Left colon (tissue), 2 donors: ENCODE results near the gene CITED1. TPM values are rescaled to one million over a fixed set of nuclear protein-coding genes. Genes with fewer than 3 reads are reported as not detected.
"Not testable (repeated sequence)": the region's sequence is repeated elsewhere in the genome, so short reads cannot be mapped to it uniquely, and the experiment has no call there.

Experiments
- ATAC-seq: fragments of 200-7000 bp; cut with Tn5 transposase; one replicate; pipeline ENCODE4 v1.9.1; 2020; ENCODE audit warnings: mild to moderate bottlenecking, moderate library complexity
- DNase-seq, 2 donors: peaks; one replicate each; pipeline ENCODE4 v3.0.0-alpha.2; 2020
- intact Hi-C, 2 donors: fragments of 100-400 bp; cut with DNase I in 1 of 2; cut with micrococcal nuclease in 1 of 2; formaldehyde crosslinking; loops; one replicate each; pipeline versions ENCODE4 v1.11.2 to v1.14.0; 2022; cut with DNase I, micrococcal nuclease
- long read RNA-seq: library from polyadenylated mRNA; unstranded; transcript quantifications from one replicate; pipeline ENCODE4 v2.0.0, GENCODE V29; 2021
- total RNA-seq, 2 donors: library from RNA; stranded (reverse); fragmentation: NEBNext Ultra II Directional; extraction: Animal tissue kit (Norgen Biotek cat#: 25700); gene quantifications; one replicate each; pipeline ENCODE4 v1.2.1, GENCODE V29; 2021
- donor health status: DM: no; HTN: no; CAD: no.
- donor health status: DM: yes; HTN: yes; CAD: no.

Gene CITED1, protein sequence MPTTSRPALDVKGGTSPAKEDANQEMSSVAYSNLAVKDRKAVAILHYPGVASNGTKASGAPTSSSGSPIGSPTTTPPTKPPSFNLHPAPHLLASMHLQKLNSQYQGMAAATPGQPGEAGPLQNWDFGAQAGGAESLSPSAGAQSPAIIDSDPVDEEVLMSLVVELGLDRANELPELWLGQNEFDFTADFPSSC
- 1 to 10 TPM in 1 of 2 donors, under 1 TPM in 1; 0.67 to 1.0 TPM for total RNA-seq
- long read RNA-seq, result 0 reads

DNA sequence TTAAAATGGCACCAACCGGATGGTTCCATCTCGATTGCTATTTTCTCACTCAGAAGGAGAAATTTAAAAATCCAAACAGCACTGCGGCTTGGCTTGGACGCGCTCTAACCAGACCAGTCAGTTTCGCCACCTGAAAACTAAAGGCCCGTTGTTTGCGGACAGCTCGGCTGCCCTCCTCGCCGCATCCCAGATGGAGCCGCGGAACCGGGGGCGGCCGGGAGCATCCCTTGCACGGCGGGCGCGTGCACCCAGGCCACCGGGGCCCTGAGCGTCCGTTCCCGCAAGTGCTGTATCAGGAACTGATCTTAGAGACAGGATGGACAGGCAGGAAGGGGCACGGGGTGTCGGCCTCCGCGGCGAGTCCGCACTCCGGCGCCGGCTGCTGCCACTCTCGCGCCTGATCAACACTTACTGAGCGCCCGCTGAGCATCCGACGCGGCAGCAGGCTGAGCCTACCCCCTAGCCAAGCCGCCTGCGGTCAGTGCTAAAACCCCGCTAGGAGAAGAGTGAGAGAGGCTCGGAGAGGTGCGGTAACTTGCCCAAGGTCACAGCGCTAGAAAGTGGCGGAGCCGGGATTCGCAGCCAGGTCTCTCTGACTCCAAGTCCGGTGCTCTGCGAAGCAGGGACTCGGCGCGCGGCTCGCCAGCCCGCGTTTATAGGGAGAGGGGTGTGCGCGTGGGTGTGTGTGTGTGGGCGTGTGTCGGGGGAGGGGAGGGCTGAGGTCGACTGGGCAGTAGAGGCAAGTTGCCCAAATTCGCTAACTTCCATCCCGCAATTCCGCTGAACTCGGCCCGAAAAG, at the start of gene CITED1:
CITED1 (minus strand) TSS at position 629 of the 799 bp plus-strand sequence. CDS start 3,045 bp downstream, outside the sequence.
- no peak for DNase-seq
- ATAC-seq, result no peak
- intact Hi-C loops, result no loop called here

DNA sequence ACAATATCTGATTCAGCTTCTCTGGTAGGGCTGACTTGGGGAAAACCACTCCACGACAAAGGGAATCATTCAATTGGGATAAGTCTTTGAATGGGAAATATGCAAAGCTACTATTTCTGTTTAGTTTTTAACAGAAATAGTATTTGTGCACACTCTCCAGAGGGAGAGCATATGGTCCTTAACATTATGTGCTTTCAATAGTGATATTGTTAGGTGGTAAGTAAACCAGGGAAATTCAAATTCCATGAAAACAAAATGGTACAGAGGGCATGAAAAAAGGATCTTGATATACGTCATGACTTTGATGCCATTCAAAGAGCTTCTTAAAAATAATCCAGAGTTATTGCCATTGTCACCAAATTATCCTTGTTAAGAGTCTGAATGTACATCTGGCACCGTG, 47.1 kb upstream of the CITED1 start:
- intact Hi-C loops, result no loop called here
- no peak for ATAC-seq
- DNase-seq, result no peak

DNA sequence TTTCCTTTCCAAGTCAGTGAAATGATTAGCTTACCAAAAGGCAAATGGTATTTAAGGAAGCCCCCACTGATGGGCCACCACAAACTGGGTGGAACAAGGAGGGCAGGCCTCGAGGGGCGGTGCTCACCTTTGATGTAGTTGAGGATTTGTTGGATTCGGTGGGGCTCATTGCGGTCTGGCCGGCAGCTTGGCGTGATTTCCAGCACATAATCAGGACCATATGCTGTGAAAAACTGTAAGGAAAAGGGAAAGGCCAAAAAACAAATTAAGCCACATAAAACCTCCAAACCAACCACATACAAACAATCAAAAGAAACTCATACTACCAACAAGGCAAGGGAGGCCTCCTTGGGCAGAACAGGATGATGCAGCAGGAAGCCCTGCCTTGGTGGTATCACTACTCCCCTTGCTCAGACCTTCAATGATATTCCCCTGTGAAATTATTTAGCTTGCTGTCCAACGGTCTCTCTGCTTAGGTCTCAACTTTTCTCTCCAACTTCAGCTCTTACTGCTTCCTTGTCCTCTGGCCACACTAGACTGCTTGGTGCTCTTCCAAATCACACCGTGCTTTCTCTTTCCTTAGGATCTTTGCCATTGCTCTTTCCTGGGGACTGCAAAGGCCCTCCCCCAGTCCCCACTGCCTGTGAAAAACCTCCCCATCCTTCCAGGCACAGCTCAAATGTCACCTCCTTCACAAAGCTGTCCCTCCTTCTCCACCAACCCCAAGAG, 46.1 kb upstream of the CITED1 start:
- DNase-seq (no peak), ATAC-seq (no peak)
- intact Hi-C loops, result no loop called here

DNA sequence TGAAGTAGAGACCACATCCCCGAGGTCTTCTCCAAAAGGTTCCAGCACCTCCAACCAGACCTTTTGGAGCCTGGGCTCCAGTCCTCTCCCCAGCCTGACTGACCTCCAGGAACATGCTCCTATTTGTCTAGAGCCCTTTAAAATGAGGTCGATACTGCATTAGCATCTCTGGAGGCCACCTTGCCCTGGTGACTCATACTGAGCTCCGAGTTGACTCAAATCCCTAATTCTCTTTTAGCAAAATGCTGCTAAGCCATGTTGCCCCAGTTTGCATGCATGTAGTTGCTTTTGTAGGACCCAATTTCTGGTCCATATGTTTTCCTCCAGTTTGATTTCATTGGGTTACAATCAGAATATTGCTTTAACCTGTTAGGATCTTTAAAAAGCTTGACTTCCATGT, 43.5 kb upstream of the CITED1 start:
- DNase-seq, result no peak

DNA sequence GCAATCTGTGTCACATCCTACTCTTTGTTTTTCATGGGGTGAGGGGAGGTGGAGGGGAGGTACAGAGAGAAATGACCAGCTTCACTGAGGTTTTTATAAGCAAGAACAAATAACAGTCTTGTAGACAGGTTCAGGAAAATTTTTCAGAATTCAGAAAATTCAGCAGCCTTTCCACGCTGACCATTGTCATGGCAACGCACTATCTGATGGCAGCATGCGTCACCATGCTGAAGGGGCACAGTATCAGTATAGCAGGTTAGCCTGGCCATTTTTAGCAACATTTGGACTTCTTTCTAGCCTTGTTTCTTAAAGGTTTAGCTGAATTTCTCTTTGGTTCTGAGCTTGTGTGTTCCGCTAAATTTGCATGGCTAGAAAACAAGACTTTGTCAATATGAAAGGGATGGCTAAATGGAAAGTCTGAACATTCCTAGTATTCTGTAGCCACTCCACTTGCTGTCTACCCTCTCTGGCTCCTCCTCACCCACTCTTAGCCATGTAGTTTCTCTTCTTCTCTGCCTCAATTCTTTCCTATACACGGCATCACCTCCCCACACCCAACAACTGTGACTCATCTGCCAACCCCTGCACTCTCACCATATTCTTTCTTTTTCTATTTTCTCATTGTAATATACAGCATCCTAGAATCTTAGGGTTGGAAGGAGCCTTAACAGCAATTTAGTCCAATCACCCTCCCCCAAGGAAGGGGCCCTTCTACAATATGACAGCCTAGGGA, 42.7 kb upstream of the CITED1 start:
- no peak for DNase-seq
- intact Hi-C loops, result no loop called here
- ATAC-seq, result no peak

More for the DNA sequence above, 43.5 kb upstream of the CITED1 start:
- no peak for ATAC-seq
- intact Hi-C loops, result no loop called here

DNA sequence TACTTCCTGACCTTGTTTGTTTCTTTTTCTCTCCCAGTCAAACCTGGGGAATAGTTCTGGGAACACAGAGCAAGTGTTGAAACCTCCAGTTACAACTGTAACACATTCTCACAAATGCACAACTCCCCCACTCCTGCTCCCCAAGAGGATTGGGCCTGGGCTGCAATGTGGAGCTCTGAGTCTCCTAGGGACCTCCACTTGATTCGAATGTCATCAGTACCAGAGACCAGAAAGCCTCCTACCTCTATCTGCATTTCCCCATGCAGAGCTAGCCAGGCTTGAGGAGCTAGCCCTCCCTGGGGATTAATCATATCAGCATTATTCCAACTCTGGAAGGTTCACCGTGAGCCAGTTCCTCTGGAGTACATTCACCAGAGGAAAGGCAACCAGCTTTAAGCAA, 41.7 kb upstream of the CITED1 start:
- ATAC-seq (no peak), DNase-seq (no peak)
- intact Hi-C loops, result no loop called here

DNA sequence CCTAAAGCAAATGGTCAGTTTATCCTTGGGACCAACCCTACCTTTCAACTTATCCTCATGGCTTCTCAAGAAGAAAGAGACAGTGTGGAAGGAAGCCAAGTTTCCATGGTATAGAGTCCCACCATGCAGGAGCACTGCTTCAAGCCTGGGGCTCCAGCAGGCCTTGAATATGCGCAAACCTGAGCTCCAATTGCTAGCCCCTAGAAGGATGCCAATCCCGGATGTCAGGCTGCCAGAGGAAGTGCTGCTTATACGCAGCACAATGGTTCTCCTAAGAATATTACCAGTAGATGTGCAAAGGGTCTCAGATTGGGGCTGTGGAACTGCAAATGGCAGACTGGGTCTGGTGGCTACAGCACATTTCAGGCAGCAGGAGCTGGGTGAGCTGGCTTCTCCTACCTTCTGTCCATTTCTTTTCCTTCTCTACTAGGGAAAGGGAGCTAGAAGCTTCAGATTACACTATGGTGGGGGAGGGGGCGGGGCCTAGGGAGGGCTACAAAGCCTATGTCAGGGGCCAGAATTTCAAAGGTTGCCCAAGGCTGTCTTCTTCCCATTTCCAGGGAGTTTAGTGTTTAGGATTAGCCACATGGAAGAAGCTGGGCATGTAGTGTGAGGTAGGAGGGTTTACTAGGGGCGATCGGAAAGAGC, 40.7 kb upstream of the CITED1 start:
- intact Hi-C loops, result no loop called here
- ATAC-seq, result no peak
- no peak for DNase-seq

DNA sequence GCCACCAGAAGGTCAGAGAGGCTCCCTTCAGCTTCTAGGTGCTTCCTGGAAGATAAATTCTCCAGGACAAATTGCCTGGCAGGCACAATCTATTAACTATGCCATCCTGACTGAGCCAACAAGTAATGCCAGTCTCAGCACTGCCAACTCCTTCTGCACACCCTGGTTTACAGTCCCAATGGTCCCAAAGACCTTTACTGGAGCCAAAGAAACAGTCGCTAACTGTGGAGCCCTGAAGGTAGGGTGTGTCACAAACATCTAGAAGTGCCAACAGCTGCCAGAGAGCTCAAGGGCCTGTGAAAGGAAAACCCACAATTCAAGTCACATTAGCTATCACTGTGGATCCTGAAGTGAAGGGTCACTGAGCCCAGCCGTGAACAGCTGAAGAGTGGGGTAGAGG, 34.9 kb upstream of the CITED1 start:
- intact Hi-C loops, result no loop called here
- DNase-seq, result no peak
- ATAC-seq, result peak; percentile 61

DNA sequence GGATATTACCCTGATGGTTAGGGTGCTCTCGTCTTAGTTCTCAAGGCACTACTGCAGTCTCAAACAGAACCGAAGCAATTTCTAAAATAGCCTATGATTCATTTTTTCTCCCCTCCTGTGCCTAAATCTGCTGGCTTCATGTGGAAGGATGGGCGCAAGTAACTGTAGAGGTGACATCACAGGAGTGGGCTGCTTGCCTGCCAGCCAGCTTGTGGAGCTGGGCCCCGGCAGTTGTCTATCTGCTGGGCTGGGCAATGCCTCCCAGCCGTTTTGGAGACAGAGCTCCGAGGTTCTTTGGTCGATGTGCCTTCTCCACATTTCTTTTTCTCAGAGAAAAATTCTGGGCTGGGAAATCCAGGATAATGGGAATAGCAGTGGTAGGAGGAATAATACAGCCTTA, 34.3 kb upstream of the CITED1 start:
- ATAC-seq (no peak), DNase-seq (no peak)
- intact Hi-C loops, result no loop called here

DNA sequence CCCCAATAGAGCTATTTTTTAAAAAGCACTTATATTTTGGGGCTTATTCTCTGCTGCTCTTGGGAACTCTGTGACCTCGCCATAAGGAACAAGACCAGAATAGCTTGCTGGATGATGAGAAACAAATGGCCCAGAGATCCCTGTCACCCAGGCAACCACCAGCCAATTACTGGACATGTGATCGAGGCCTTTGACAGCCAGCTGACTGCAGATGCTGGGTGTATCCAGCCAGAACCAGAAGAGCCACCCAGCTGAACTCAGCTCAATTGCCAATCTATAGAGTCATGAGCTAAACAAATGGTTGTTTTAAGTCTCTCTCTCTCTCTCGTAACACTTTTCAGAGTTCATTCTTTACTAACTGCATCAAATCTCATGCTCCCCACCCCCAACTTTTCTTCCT, 24.4 kb upstream of the CITED1 start:
- DNase-seq (no peak), ATAC-seq (no peak)
- intact Hi-C loops, result no loop called here

DNA sequence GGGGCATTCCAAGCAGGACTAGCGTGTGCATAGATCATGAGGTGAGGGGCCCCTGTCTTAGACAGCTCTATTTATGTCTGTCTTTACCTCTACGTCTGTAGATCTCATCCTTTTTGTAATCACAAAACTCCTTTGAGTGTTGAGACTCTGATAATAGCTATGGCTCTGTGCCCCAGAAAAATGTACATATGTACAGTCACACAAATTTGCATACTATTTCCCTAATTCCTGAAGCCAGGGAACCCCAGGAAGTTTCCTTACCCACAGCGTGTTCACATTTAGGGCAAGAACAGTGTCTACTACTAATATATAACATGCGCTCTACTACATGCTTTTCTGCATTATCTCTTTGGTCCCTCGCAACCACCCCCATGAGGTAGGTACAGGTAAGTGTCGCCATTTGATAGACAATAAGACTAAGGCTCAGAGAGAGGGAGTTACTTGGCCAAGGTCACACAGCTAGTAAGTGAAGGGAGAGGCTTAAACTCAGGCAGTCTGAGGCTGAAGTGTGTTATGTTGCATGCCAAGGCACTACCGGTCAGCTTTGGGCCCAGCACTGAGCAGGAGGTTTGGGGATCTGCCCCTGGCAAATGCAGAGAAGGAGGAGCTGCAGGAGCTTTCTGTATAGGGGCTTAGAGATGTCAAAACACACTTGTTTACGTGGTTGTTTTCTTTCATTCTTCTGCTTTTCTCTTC, 21.0 kb upstream of the CITED1 start:
- intact Hi-C loops, result no loop called here
- no peak for DNase-seq
- no peak for ATAC-seq

DNA sequence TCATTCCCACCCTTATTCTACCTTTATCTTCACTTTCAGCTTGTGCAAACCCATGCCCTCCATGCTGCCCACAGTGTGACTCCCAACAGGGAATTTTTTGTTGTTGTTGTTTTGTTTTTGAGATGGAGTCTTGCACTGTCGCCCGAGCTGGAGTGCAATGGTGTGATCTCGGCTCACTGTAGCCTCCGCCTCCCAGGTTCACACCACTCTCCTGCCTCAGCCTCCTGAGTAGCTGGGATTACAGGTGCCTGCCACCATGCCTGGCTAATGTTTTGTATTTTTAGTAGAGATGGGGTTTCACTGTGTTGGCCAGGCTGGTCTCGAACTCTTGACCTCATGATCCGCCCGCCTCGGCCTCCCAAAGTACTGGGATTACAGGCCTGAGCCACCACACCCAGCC, 13.9 kb upstream of the CITED1 start:
- DNase-seq, ATAC-seq, intact Hi-C loops: not testable (repeated sequence)

DNA sequence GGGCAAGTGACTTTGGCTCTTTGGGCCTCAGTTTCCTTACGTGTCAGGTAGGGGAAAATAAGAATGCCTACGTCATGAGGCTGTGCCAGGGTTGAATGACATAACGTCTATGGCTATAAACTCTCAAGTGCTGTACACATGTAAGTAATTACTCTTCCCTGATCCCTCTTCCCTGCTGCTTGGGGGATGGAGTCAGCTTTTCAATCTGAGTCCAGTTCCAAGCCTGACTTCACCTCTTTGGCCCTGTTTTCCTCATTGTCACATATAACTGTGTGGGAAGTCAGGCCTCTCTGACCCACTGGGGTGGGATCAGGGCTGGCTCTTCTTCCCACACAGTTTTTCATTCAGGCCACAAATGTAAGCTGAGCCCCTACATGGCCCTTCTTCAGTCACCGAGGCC, 11.4 kb upstream of the CITED1 start:
- ATAC-seq (peak; percentile 48), DNase-seq (no peak)
- intact Hi-C loops, result no loop called here

DNA sequence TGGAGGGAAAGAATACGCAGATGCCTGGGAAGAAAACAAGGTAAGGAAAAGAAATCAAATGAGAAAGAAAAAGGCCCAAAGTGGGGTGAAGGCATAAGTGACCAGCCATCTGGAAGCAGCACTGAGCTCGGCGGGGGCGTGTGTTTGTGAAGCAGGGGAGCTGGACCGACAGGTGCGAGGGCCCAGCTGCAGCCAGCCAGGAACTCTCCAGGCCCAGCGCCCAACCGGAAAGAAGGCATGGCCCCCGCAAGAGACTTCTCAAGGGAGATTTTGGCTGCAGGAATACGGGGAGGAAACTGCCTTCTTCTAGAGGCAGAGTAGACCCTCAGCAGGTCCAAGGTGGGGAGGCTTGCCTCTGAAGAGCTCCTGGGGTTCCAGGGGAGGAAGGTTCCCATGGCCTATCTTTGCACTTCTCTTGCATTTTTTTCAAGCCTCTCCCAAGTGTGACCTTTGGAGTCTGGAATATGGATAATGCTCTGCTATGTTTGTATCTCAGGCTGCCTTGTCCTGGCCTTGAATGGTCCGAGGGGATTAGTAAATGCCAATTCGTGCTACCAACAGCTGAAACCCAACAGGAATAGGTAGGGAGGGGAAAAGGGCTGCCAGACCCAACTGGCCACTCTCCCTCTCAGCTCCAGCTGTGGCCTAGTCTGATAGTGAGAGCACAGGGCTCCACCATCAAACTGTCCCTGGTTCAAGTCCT, 10.8 kb upstream of the CITED1 start:
- peak in 1 of 2 donors; percentile 28 for DNase-seq
- intact Hi-C loops, result no loop called here
- peak; percentile 87 for ATAC-seq

DNA sequence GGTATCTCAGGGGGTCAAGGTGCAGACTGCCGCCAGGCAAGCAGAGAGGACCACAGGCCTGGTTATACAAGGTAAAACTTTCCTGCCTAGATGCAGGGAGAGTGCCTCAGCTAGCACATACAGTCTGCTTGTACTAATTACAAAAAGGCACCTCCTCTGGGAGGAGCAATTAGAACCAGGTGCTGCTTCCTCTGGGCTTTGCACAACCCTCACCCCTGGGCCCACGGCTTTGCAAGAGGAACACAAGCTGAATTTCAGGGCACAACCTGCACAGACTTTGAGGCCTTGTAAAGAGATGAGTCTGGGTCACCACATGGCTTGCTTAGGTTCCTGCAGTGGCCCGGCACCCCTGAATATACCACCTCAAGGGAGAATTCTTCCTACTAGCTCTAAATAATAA, 9.2 kb upstream of the CITED1 start:
- ATAC-seq, result no peak
- intact Hi-C loops, result no loop called here
- DNase-seq, result no peak

DNA sequence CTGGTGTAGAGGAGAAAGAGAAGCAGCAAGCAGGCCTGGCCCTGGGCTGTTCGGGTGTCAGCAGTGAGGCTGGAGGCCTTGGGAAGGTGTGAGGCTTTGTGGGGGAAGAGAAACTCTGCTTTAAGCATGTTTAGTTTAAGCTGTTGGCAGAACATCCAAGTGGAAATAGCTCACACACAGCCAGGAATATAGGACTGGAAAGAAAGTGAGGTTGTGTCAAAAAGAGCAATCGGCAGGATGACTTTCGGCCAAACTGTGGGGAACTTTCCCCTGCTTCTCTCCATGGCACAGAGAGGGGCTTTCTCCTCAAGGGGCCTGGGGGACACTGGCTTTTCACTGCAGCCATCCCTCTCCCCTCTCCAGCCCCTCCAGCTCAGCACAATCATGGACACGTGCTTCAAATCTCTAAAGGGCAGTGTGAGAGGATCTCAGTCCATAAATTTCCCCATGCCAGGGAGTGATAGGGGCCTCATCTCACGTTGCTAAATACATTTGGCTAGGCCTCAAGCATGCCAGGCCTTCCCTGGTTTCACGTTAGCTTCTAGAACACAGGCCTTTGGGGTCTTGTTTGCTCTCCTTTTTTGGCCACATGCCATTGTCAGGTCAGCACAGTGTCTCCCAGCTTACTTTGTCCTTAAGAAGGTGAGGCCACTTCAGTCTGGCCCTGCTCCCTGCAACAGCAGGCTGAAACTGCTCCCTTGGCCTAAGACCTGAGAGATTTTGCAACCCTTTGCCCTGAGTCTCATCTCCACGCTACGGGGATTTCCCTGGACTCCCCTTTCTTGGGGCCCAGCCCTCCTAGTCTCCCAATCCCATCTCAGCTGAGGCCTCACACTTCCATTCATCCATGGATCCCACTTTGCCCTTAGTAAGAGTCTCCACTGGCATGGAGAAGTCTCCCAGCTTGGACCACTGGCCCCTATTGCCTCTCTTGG, 8.3 kb upstream of the CITED1 start:
- intact Hi-C loops, result no loop called here
- no peak for ATAC-seq
- no peak for DNase-seq
